H1 (cell line): Measurements from ENCODE around the gene ACCS. TPM values are rescaled to one million over a fixed set of nuclear protein-coding genes. Genes with fewer than 3 reads are reported as not detected.

Source experiments
- CHD2 ChIP-seq: IDR thresholded peaks from 2 replicates; pipeline ENCODE4 v1.6.1; 2012; ENCODE audit warnings: low read length, improper control_type of control experiment
- CREB1 ChIP-seq: IDR thresholded peaks from 2 replicates; pipeline ENCODE4 v1.6.1; 2012; ENCODE audit warnings: inconsistent platforms
- CTCF ChIP-seq, 3 experiments: IDR thresholded peaks; 1 replicate in 2 of 3; 2 replicates in 1 of 3; pipeline versions ENCODE4 v1.5.1 to v1.6.1; 2011; ENCODE audit warnings: low read length in 3 of 3, mild to moderate bottlenecking in 3 of 3, inconsistent platforms in 2 of 3, low read depth in 1 of 3, moderate library complexity in 1 of 3; ENCODE audit not compliant: insufficient read depth in 1 of 3; ENCODE audit errors: control extremely low read depth in 1 of 3
- POLR2AphosphoS5 ChIP-seq: IDR thresholded peaks from 2 replicates; pipeline ENCODE4 v1.6.1; 2011; ENCODE audit warnings: low read depth, low read length
- SP4 ChIP-seq: IDR thresholded peaks from 2 replicates; pipeline ENCODE4 v1.6.1; 2012; ENCODE audit warnings: low read length, inconsistent platforms
- TEAD4 ChIP-seq: IDR thresholded peaks from 2 replicates; pipeline ENCODE4 v1.6.1; 2012; ENCODE audit warnings: low read depth, low read length, inconsistent platforms, mixed read lengths
- polyA plus RNA-seq, 7 experiments: library from polyadenylated mRNA; depleted of rRNA in 3 of 7; stranded (reverse) in 5 of 7; unstranded in 2 of 7; fragments of >200 nt in 5 of 7; fragments of 200-250 nt in 2 of 7; gene quantifications; 1 replicate in 5 of 7; 2 replicates in 1 of 7; 4 replicates in 1 of 7; pipeline versions ENCODE4 v1.2.1 to v1.2.3, GENCODE V29; 2011 to 2013; ENCODE audit warnings: missing spikeins in 2 of 7, mixed read lengths in 2 of 7
- total RNA-seq: library from RNA; stranded (reverse); fragmentation: NEBNext Ultra II Directional; extraction: Animal tissue kit (Norgen Biotek cat#: 25700); gene quantifications from 2 replicates; pipeline ENCODE4 v1.2.1, GENCODE V29; 2021

The ACCS gene
- total and polyA plus RNA-seq, 2 of the 8 experiments (the other 6 are each of a cell fraction or from before 2014, with no cell fraction given): 6.0 to 8.0 TPM

GRCh38 chr11:44066732-44067141 lies 667 bp downstream of the ACCS start (continued):
- TF ChIP-seq TEAD4 (no peak), SP4 (no peak), CHD2 (no peak), CTCF (IDR thresholded peaks at IDR 0.05; ENCODE audit: control extremely low read depth in 1 of 3, insufficient read depth in 1 of 3, low read depth in 1 of 3, low read length in 3 of 3) (no peak), POLR2AphosphoS5 (no peak), CREB1 (no peak)
